Mesodermal cell (in vitro differentiated cells): ENCODE measurements around the gene OPRM1.
A peak's percentile ranks its signal among the peaks of the same experiment; 100 is the strongest.

Experiments
- H3K27ac ChIP-seq: 2 replicates; pipeline ENCODE4 v1.7.0; 2013; ENCODE audit warnings: mild to moderate bottlenecking, low read depth, low read length, moderate library complexity; ENCODE audit not compliant: severe bottlenecking
- H3K36me3 ChIP-seq: 2 replicates; pipeline ENCODE4 v1.7.1; 2013; ENCODE audit warnings: mild to moderate bottlenecking, low read length, moderate library complexity; ENCODE audit not compliant: control insufficient read depth, insufficient read depth
- H3K4me1 ChIP-seq: one replicate; pipeline ENCODE4 v1.7.1; 2013; ENCODE audit warnings: mild to moderate bottlenecking, low read length; ENCODE audit not compliant: insufficient read depth, control insufficient read depth, poor library complexity, severe bottlenecking
- H3K4me3 ChIP-seq: 2 replicates; pipeline ENCODE4 v1.7.0; 2013; ENCODE audit warnings: low read length, control low read depth, mild to moderate bottlenecking; ENCODE audit not compliant: insufficient read depth, poor library complexity, severe bottlenecking; ENCODE audit errors: extremely low read depth
- H3K9me3 ChIP-seq: 2 replicates; pipeline ENCODE4 v1.7.1; 2013; ENCODE audit warnings: mild to moderate bottlenecking, low read length, moderate library complexity; ENCODE audit not compliant: control insufficient read depth
- whole genome bisulfite sequencing, 2 experiments: methylation state at CpG; one replicate each; pipeline ENCODE4 v1.1.5; 2013; ENCODE audit warnings: missing lambda C conversion rate in 2 of 2; ENCODE audit not compliant: insufficient coverage in 2 of 2; 5-methylcytosine and 5-hydroxymethylcytosine counted together

OPRM1 gene

DNA sequence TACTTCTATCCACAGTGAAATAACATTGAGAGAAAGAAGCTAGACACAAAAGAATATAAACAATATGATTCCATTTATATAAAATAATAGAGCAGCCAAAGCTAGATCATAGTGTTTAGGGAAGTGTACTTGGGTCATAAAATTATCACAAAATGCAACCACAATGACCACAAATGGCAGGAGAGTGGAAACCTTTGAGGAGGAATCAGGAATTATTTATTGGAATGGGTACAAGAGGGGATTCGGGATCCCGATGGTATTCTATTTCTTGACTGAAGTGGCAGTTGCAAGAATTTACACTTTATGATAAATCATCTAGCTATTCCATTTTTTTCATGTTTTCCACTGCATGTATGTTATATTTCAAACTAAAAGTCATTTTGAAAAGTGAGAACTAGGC lies 241.5 kb downstream of the OPRM1 start:
- Histone ChIP-seq H3K27ac (no peak overlapping the region), H3K36me3 (no peaks in the 10 kb centered on the region), H3K9me3 (peaks cover 2% of the 10 kb centered on the region), H3K4me1 (no peaks in the 10 kb centered on the region), H3K4me3 (no peak overlapping the region)
- no CpG with 5 or more reads among the region's 2 CpGs for whole genome bisulfite sequencing, 2 experiments

DNA sequence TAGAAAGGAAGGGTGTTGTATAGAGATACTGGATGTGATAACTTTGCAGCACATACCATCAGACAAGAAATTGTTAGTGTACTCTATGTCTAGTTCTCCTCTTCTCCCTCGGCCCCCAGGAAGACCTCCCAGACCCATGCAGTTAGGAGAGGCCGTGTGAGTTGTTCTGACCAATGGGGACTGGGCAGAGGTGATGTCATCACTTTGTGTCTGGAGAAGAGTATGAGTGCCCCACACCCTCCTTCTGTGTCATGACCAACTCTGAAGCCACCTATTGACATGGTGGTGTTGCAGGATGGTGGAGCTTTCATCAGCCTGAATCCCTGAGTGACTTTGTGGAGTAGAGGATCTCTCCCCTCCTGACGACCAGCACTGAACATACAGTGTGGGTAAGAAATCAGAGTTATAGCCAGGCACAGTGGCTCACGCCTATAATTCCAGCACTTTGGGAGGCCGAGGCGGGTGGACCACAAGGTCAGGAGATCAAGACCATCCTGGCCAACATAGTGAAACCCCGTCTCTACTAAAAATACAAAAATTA lies 245.3 kb downstream of the OPRM1 start:
- Histone ChIP-seq H3K4me3 (no peak overlapping the region), H3K27ac (no peak overlapping the region), H3K9me3 (peaks cover 2% of the 10 kb centered on the region), H3K36me3 (no peaks in the 10 kb centered on the region), H3K4me1 (no peaks in the 10 kb centered on the region)
- 86 to 89% methylated on average over 1 to 5 of the region's 7 CpGs for WGBS, 2 experiments

DNA sequence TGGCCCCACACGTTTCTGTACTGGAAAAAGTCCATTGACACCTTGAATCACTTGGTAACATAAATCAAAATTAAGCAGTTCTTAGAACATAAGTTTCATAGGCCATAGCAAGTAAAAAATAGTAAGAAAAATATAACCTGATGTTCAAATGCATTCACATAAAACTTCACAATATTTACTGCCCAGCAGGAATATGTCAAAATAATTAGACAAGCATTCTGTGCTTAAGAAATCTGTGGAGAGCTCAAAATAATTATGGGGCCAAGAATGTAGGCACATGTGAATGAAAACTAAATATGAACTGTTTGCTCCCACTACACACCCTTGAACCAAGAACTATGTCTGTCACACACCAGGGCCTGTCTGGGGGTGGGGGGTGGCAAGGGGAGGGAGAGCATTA lies 246.8 kb downstream of the OPRM1 start:
- Histone ChIP-seq H3K4me3 (no peak overlapping the region), H3K9me3 (peaks cover 2% of the 10 kb centered on the region), H3K36me3 (no peaks in the 10 kb centered on the region), H3K4me1 (no peaks in the 10 kb centered on the region), H3K27ac (no peak overlapping the region)
- WGBS, 2 experiments = no CpG with 5 or more reads among the region's 1 CpG

DNA sequence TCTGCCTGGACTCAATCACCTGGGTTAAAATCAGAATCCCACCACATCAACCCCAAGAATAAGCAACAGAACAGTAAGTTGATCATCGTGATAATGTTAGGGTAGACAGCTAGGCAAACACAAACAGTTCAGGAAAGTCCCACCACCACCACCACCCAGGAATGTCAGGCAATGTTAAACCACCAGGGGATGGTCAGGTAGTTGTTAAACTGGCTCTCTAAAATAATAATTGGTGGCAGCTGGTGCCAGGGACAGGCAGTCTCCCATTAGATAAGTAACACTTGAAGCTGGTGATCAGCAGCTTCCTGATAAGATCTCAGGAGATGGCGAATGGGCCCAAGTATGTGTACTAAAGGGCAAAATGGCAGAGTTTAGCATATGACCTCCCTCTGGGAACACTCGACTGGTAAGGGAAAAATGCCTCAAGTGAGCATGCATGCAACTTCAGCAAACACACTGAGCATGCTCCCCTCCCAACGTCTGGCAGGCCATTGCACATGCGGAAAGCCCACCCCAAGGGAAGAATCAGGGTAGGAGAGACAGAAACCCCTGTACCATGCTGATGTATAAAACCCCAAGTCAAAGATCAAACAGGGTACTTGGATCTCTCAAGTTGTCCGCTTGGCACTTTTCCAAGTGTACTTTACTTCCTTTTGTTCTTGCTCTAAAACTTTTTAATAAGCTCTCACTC lies 250.9 kb downstream of the OPRM1 start:
- no peak overlapping the region for H3K4me3 ChIP-seq
- no peaks in the 10 kb centered on the region for H3K9me3 ChIP-seq
- 83 to 93% methylated on average over 3 to 4 of the region's 6 CpGs for WGBS, 2 experiments
- H3K36me3 ChIP-seq = no peaks in the 10 kb centered on the region
- peaks cover 12% of the 10 kb centered on the region for H3K4me1 ChIP-seq
- no peak overlapping the region for H3K27ac ChIP-seq

DNA sequence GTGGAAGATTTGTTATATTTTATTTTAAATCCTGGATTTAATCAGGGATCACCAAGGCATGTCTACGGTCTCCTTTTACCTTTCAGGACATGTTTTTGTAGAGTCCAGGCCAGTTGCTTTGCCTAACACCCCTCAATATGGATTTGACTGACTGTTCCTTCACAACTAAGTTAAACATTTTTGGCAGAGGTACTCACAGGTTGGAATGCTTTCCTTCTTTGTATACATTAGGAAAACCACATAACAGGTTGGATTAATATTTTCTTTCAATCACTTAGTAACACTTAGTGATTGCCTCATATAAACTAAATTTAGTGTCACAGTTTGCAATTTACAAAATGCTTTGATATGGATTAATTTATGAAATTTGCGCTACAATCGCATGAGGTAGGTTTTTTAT lies 253.0 kb downstream of the OPRM1 start:
- H3K4me1 ChIP-seq = peaks cover 12% of the 10 kb centered on the region
- H3K27ac ChIP-seq = peak overlapping the region; percentile 92
- H3K4me3 ChIP-seq = no peak overlapping the region
- H3K9me3 ChIP-seq = no peaks in the 10 kb centered on the region
- no peaks in the 10 kb centered on the region for H3K36me3 ChIP-seq
- WGBS, 2 experiments = no CpG with 5 or more reads among the region's 3 CpGs

DNA sequence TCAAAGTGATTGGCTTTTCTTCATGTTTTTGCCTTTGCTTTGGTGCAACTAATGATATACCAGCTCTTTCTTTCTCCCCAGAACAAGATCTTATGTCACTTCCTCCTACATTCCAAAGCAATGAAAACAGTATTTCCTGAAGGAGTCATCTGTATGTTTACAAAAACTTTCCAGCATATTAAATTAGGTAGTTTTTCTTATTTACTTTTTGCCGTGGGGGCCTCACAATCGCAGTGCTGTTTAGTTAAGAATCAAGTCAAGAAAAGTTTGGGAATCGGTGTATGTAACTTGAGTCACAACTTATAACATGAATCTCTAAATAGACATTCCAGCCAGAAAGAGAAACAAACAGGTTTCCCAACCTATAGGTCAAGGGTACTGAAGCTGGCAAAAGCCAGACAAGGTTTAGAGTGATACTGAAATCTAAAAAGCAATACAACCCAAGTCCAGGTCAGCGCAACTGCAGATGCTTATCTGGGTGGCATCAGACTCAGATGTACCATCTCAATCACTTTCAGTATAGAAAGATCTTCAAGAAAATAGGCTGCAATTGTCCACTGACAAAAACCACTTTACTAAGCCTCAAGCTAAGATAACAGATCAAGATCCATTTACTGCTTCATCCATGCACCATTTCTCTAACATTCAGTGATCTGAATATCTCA lies 253.9 kb downstream of the OPRM1 start:
- no peaks in the 10 kb centered on the region for H3K9me3 ChIP-seq
- H3K4me3 ChIP-seq = no peak overlapping the region
- H3K4me1 ChIP-seq = peaks cover 12% of the 10 kb centered on the region
- 83 to 100% methylated on average over 1 of the region's 4 CpGs for WGBS, 2 experiments
- H3K27ac ChIP-seq = peak overlapping the region; percentile 92
- no peaks in the 10 kb centered on the region for H3K36me3 ChIP-seq

DNA sequence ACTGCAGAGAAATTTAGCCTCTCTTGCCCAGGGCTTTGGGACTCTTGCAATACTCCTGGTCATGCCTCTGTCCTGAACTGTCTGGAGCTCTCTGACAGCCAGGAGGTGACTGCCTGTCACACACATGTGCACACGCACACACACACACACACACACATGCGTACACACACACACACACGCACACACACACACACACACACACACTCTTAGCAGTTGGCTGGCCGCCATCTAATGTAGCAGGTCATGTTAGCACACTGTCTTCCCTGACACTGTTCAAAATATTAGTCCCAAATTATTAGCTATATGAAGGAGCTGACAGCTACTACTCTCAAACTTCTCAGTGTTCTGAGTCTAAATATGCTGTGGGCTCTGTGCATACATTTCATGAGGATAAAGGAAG lies 256.7 kb downstream of the OPRM1 start:
- peaks cover 12% of the 10 kb centered on the region for H3K4me1 ChIP-seq
- 55 to 67% methylated on average over 3 to 4 of the region's 4 CpGs for WGBS, 2 experiments

More for the DNA sequence above, 256.7 kb downstream of the OPRM1 start:
- no peak overlapping the region for H3K27ac ChIP-seq
- no peak overlapping the region for H3K4me3 ChIP-seq
- no peaks in the 10 kb centered on the region for H3K36me3 ChIP-seq
- H3K9me3 ChIP-seq = no peaks in the 10 kb centered on the region
